Gastroesophageal sphincter (tissue), 3 donors: ENCODE results near the gene NLGN4X.

Source experiments
- POLR2A ChIP-seq, 2 donors: fragments of 450-650 bp; IDR thresholded peaks; one replicate each; pipeline ENCODE4 v1.6.1; 2017; ENCODE audit warnings: antibody characterized with exemption in 2 of 2, mild to moderate bottlenecking in 2 of 2, moderate library complexity in 1 of 2
- POLR2AphosphoS5 ChIP-seq: sonication (generic); formaldehyde crosslinking; IDR thresholded peaks from one replicate; pipeline ENCODE4 v1.6.1; 2017; ENCODE audit warnings: antibody characterized with exemption
- TF ChIP-seq, protein P1 (sequence below), 4 experiments: fragments of 200-600 bp in 2 of 4; fragments of 450-650 bp in 2 of 4; sonication (generic) in 1 of 4; IDR thresholded peaks; one replicate each; pipeline ENCODE4 v1.5.1; 2017 to 2019; ENCODE audit warnings: antibody characterized with exemption in 4 of 4, mild to moderate bottlenecking in 2 of 4, moderate library complexity in 2 of 4

- TF ChIP-seq POLR2A (IDR thresholded peaks at IDR 0.05) (no peak), POLR2AphosphoS5 (no peak)
- TF ChIP-seq, protein P1, sequence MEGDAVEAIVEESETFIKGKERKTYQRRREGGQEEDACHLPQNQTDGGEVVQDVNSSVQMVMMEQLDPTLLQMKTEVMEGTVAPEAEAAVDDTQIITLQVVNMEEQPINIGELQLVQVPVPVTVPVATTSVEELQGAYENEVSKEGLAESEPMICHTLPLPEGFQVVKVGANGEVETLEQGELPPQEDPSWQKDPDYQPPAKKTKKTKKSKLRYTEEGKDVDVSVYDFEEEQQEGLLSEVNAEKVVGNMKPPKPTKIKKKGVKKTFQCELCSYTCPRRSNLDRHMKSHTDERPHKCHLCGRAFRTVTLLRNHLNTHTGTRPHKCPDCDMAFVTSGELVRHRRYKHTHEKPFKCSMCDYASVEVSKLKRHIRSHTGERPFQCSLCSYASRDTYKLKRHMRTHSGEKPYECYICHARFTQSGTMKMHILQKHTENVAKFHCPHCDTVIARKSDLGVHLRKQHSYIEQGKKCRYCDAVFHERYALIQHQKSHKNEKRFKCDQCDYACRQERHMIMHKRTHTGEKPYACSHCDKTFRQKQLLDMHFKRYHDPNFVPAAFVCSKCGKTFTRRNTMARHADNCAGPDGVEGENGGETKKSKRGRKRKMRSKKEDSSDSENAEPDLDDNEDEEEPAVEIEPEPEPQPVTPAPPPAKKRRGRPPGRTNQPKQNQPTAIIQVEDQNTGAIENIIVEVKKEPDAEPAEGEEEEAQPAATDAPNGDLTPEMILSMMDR (IDR thresholded peaks at IDR 0.05) = no peak
These were observed 226.6 kb downstream of the NLGN4X start for GRCh38 chrX:6002056-6002455.
